IMR-90 (cell line): ENCODE measurements around the gene CCR3. TPM values are rescaled to one million over a fixed set of nuclear protein-coding genes. Genes with fewer than 3 reads are reported as not detected.

Source experiments
- ATAC-seq: fragments of 200-7000 bp; cut with Tn5 transposase; 2 replicates; pipeline ENCODE4 v1.9.1; 2020; ENCODE audit warnings: low read depth, mild to moderate bottlenecking, moderate library complexity
- BruUV-seq: library from RNA; stranded (reverse); fragments of 400-500 nt; replicated peaks from 2 replicates; lab custom pipeline; 2021; lab: Mats Ljungman, UMichigan
- CTCF ChIA-PET: fragments of 300-600 bp; formaldehyde crosslinking; extraction: SDS; loops from one replicate; lab custom pipeline; 2021; ENCODE audit warnings: antibody characterized with exemption; lab: Yijun Ruan, JAX
- POLR2A ChIA-PET: fragments of 300-600 bp; sonication (Branson Sonifier 250); formaldehyde crosslinking; loops from one replicate; lab custom pipeline; 2022; ENCODE audit warnings: antibody characterized with exemption; ENCODE audit not compliant: unreplicated experiment; lab: Charles Lee
- DNase-seq: peaks from one replicate; pipeline ENCODE4 v3.0.0; 2013
- H2AFZ ChIP-seq: replicated peaks from 2 replicates; pipeline ENCODE3; 2013; ENCODE audit warnings: low read length, mild to moderate bottlenecking; ENCODE audit not compliant: poor library complexity
- H2AK5ac ChIP-seq: 2 replicates; pipeline ENCODE4 v1.6.1; 2013; ENCODE audit warnings: low read depth, low read length, inconsistent platforms
- H2AK9ac ChIP-seq: replicated peaks from 2 replicates; pipeline ENCODE3; 2013; ENCODE audit warnings: mild to moderate bottlenecking, low read depth, low read length, moderate library complexity; ENCODE audit not compliant: poor library complexity
- H2BK120ac ChIP-seq: 2 replicates; pipeline ENCODE4 v1.6.1; 2013; ENCODE audit warnings: low read depth, low read length, inconsistent platforms
- H2BK15ac ChIP-seq: 3 replicates; pipeline ENCODE4 v1.6.1; 2013; ENCODE audit warnings: low read depth, low read length, inconsistent platforms
- H2BK20ac ChIP-seq: 2 replicates; pipeline ENCODE4 v1.6.1; 2013; ENCODE audit warnings: low read depth, mild to moderate bottlenecking, inconsistent platforms, low read length, moderate library complexity
- H2BK5ac ChIP-seq: 2 replicates; pipeline ENCODE4 v1.6.1; 2013; ENCODE audit warnings: mild to moderate bottlenecking, low read depth, low read length, inconsistent platforms; ENCODE audit not compliant: poor library complexity, severe bottlenecking
- H3K14ac ChIP-seq: replicated peaks from 2 replicates; pipeline ENCODE4 v1.6.1; 2013; ENCODE audit warnings: low read depth, low read length, inconsistent platforms
- H3K18ac ChIP-seq: 2 replicates; pipeline ENCODE4 v1.6.1; 2013; ENCODE audit warnings: low read depth, low read length, control low read depth
- H3K23ac ChIP-seq: 2 replicates; pipeline ENCODE4 v1.6.1; 2013; ENCODE audit warnings: low read depth, low read length, inconsistent platforms
- H3K27ac ChIP-seq: 2 replicates; pipeline ENCODE4 v1.5.1; 2013; ENCODE audit warnings: mild to moderate bottlenecking, control low read depth, low read length; ENCODE audit not compliant: insufficient read depth
- H3K27me3 ChIP-seq: 2 replicates; pipeline ENCODE4 v1.6.1; 2013; ENCODE audit warnings: low read length; ENCODE audit not compliant: control insufficient read depth, insufficient read depth
- H3K36me3 ChIP-seq: 2 replicates; pipeline ENCODE4 v1.6.1; 2013; ENCODE audit warnings: low read length, mixed read lengths; ENCODE audit not compliant: control insufficient read depth, insufficient read depth
- H3K4ac ChIP-seq: 2 replicates; pipeline ENCODE4 v1.6.1; 2013; ENCODE audit warnings: low read depth, low read length, inconsistent platforms
- H3K4me1 ChIP-seq: 2 replicates; pipeline ENCODE4 v1.6.1; 2013; ENCODE audit warnings: low read length, mixed read lengths; ENCODE audit not compliant: control insufficient read depth, insufficient read depth
- H3K4me2 ChIP-seq: 2 replicates; pipeline ENCODE4 v1.6.1; 2013; ENCODE audit warnings: low read depth, mild to moderate bottlenecking, control low read depth, low read length, moderate library complexity
- H3K4me3 ChIP-seq: 2 replicates; pipeline ENCODE4 v1.5.1; 2013; ENCODE audit warnings: low read depth, mild to moderate bottlenecking, control low read depth, low read length, moderate library complexity; ENCODE audit not compliant: insufficient read depth
- H3K56ac ChIP-seq: 2 replicates; pipeline ENCODE4 v1.6.1; 2013; ENCODE audit warnings: low read length, inconsistent platforms; ENCODE audit not compliant: insufficient read depth; ENCODE audit errors: extremely low read depth
- H3K79me1 ChIP-seq, 2 experiments: 2 replicates each; pipeline ENCODE4 v1.6.1; 2013; ENCODE audit warnings: low read length in 2 of 2, inconsistent platforms in 1 of 2, low read depth in 1 of 2
- H3K9ac ChIP-seq: 2 replicates; pipeline ENCODE4 v1.6.1; 2013; ENCODE audit warnings: low read depth, low read length, control low read depth
- H3K9me1 ChIP-seq: 2 replicates; pipeline ENCODE4 v1.6.1; 2013; ENCODE audit warnings: low read length, inconsistent platforms; ENCODE audit not compliant: insufficient read depth
- H3K9me3 ChIP-seq: 2 replicates; pipeline ENCODE4 v1.6.1; 2013; ENCODE audit warnings: low read length; ENCODE audit not compliant: control insufficient read depth, insufficient read depth
- H4K20me1 ChIP-seq: 2 replicates; pipeline ENCODE4 v1.6.1; 2013; ENCODE audit warnings: low read length, inconsistent platforms; ENCODE audit not compliant: insufficient read depth
- H4K5ac ChIP-seq: 2 replicates; pipeline ENCODE4 v1.6.1; 2013; ENCODE audit warnings: mild to moderate bottlenecking, low read depth, low read length, control low read depth
- H4K8ac ChIP-seq, 2 experiments: 2 replicates each; pipeline ENCODE4 v1.6.1; 2013; ENCODE audit warnings: low read depth in 2 of 2, low read length in 2 of 2, control low read depth in 1 of 2, inconsistent platforms in 1 of 2
- H4K91ac ChIP-seq: 2 replicates; pipeline ENCODE4 v1.6.1; 2013; ENCODE audit warnings: low read depth, low read length, inconsistent platforms; ENCODE audit not compliant: insufficient read depth
- CEBPB ChIP-seq: IDR thresholded peaks from 2 replicates; pipeline ENCODE4 v1.6.1; 2012; ENCODE audit warnings: low read depth, low read length, improper control_type of control experiment
- CHD1 ChIP-seq: IDR thresholded peaks from 2 replicates; pipeline ENCODE4 v1.6.1; 2012; ENCODE audit warnings: low read depth, low read length, improper control_type of control experiment
- CTCF ChIP-seq: conservative IDR thresholded peaks from 2 replicates; pipeline ENCODE4 v1.5.1; 2012; ENCODE audit warnings: mild to moderate bottlenecking, low read depth, low read length, improper control_type of control experiment
- ELK1 ChIP-seq: fragments of 150-350 bp; IDR thresholded peaks from 2 replicates; pipeline ENCODE4 v1.6.1; 2016; ENCODE audit warnings: low read depth, mild to moderate bottlenecking, low read length, moderate library complexity, borderline replicate concordance
- MAZ ChIP-seq: IDR thresholded peaks from 2 replicates; pipeline ENCODE4 v1.6.1; 2012; ENCODE audit warnings: low read depth, mild to moderate bottlenecking, low read length, improper control_type of control experiment, moderate library complexity, borderline replicate concordance
- MXI1 ChIP-seq: IDR thresholded peaks from 2 replicates; pipeline ENCODE4 v1.6.1; 2012; ENCODE audit warnings: low read depth, mild to moderate bottlenecking, low read length, moderate library complexity, borderline replicate concordance
- NFE2L2 ChIP-seq: fragments of 150-350 bp; IDR thresholded peaks from 2 replicates; pipeline ENCODE4 v1.6.1; 2016; ENCODE audit warnings: low read depth, mild to moderate bottlenecking, low read length
- POLR2A ChIP-seq: IDR thresholded peaks from 2 replicates; pipeline ENCODE4 v1.6.1; 2012; ENCODE audit warnings: mild to moderate bottlenecking, low read depth, low read length
- RAD21 ChIP-seq: IDR thresholded peaks from 2 replicates; pipeline ENCODE4 v1.6.1; 2012; ENCODE audit warnings: low read length, improper control_type of control experiment
- RCOR1 ChIP-seq: IDR thresholded peaks from 2 replicates; pipeline ENCODE4 v1.6.1; 2012; ENCODE audit warnings: mild to moderate bottlenecking, low read length, improper control_type of control experiment; ENCODE audit not compliant: insufficient replicate concordance
- SMC3 ChIP-seq: fragments of 150-350 bp; IDR thresholded peaks from 2 replicates; pipeline ENCODE4 v1.6.1; 2016; ENCODE audit warnings: low read depth, mild to moderate bottlenecking, antibody characterized with exemption, low read length, moderate library complexity
- USF2 ChIP-seq: fragments of 150-350 bp; IDR thresholded peaks from 2 replicates; pipeline ENCODE4 v1.6.1; 2017; ENCODE audit warnings: mild to moderate bottlenecking, antibody characterized with exemption, low read length, low read depth
- WGBS, 2 experiments: methylation state at CpG; one replicate each; pipeline versions ENCODE4 v1.1.5 to v1.1.7; 2013; ENCODE audit warnings: missing lambda C conversion rate in 2 of 2; ENCODE audit not compliant: insufficient read length in 1 of 2; ENCODE audit errors: extremely low coverage in 2 of 2; 5-methylcytosine and 5-hydroxymethylcytosine counted together
- dilution Hi-C: fragments of 300-500 bp; cut with HindIII; formaldehyde crosslinking; loops from one replicate; pipeline ENCODE4 v1.14.3; 2018; ENCODE audit warnings: low sequenced_read_pairs; ENCODE audit not compliant: unreplicated experiment
- in situ Hi-C: fragments of 300-500 bp; cut with MboI; formaldehyde crosslinking; loops from 3 replicates; pipeline ENCODE4 v1.14.3; 2019; ENCODE audit warnings: low sequenced_read_pairs, inconsistent platforms, mixed read lengths
- intact Hi-C: fragments of 100-400 bp; cut with micrococcal nuclease; formaldehyde crosslinking; loops from 2 replicates; pipeline ENCODE4 v1.10.0; 2022
- polyA plus RNA-seq, 3 experiments: library from polyadenylated mRNA; depleted of rRNA; stranded (reverse); fragments of >200 nt; gene quantifications; 2 replicates each; pipeline ENCODE4 v1.2.3, GENCODE V29; 2012; ENCODE audit warnings: low replicate concordance in 1 of 3
- total RNA-seq: library from RNA; depleted of rRNA; stranded (reverse); fragments of >200 nt; gene quantifications from 2 replicates; pipeline ENCODE4 v1.2.3, GENCODE V29; 2012

Gene CCR3
- total and polyA plus RNA-seq, 2 of the 4 experiments (the other 2 are of a cell fraction): not detected

GRCh38 chr3:46221938-46222337, 20.3 kb upstream of the CCR3 start:
- Histone ChIP-seq H4K91ac (no peak overlapping the region), H3K4me2 (no peak overlapping the region), H3K27ac (no peak overlapping the region), H3K9me1 (no peaks in the 10 kb centered on the region), H2AK9ac (no peak overlapping the region), H3K4me3 (no peak overlapping the region), H3K4me1 (no peaks in the 10 kb centered on the region), H3K9ac (no peak overlapping the region), H2BK5ac (no peak overlapping the region), H3K18ac (no peak overlapping the region), H3K4ac (no peak overlapping the region), H2AK5ac (no peak overlapping the region), H3K14ac (no peak overlapping the region), H2AFZ (no peak overlapping the region), H3K36me3 (no peaks in the 10 kb centered on the region), H3K56ac (no peak overlapping the region), H4K8ac (no peak overlapping the region), H2BK20ac (no peak overlapping the region), H2BK120ac (no peak overlapping the region), H3K9me3 (no peaks in the 10 kb centered on the region), H3K23ac (no peak overlapping the region), H3K27me3 (peaks cover 5% of the 10 kb centered on the region), H3K79me1 (no peaks in the 10 kb centered on the region), H4K5ac (no peak overlapping the region), H2BK15ac (no peak overlapping the region), H4K20me1 (no peaks in the 10 kb centered on the region)
- 67% methylated on average over 1 of the region's 1 CpG; no CpG with 5 or more reads in 1 of the 2 experiments for WGBS, 2 experiments
- dilution Hi-C loops (no loop called here), intact Hi-C loops (no loop called here), in situ Hi-C loops (no loop called here)
- CTCF ChIA-PET: no interaction called here
- ATAC-seq (no peak), DNase-seq (no peak)
- BruUV-seq: no TSS peak
- POLR2A ChIA-PET: no interaction called here
- TF ChIP-seq RAD21: no peak
- no peak for TF ChIP-seq ELK1
- TF ChIP-seq MAZ: no peak
- TF ChIP-seq CTCF: no peak
- TF ChIP-seq RCOR1: no peak
- no peak for TF ChIP-seq USF2
- no peak for TF ChIP-seq CHD1
- no peak for TF ChIP-seq CEBPB
- no peak for TF ChIP-seq NFE2L2
- no peak for TF ChIP-seq MXI1
- no peak for TF ChIP-seq SMC3
- TF ChIP-seq POLR2A: no peak
